B cell (primary cell): ENCODE measurements around the gene CXCR3.

Experiments
- EZH2 ChIP-seq: IDR thresholded peaks from 2 replicates; pipeline ENCODE4 v1.6.1; 2012; ENCODE audit warnings: borderline replicate concordance, low read depth, mild to moderate bottlenecking, moderate library complexity, low read length; ENCODE audit not compliant: insufficient read depth, poor library complexity, severe bottlenecking
- TF ChIP-seq, protein P1 (sequence below): fragments of 200-600 bp; IDR thresholded peaks from one replicate; pipeline ENCODE4 v1.8.0; 2022; ENCODE audit warnings: antibody characterized with exemption, mild to moderate bottlenecking

DNA sequence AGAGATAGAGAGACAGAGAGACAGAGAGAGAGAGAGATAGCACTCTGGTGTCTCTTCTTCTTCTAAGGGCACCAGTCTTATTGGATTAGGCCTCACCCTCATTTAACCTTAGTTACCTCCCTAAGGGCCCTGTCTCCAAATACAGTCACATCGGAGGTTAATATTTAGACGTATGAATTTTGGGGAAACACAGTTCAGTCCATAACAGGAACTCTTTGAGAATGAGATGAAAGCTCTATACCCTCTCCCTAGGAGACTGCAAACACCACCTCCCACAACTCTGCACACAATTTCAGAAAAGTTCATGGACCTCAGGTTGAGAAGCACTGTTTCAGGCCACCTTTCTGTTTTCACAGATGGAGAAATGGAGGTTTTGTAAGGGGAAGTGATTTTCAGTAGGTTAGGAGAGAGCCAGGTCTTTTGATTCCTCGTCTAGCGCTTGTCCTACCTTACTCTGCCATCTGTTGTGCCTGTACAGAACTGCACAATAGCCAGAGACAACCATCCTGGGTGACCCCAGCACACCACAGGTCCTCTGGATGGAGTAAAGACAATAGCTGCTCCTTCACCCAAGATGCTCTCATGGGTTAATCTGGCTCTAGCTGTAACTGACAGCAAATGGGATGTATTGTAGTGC, 32.1 kb upstream of the CXCR3 start:
- TF ChIP-seq, protein P1, sequence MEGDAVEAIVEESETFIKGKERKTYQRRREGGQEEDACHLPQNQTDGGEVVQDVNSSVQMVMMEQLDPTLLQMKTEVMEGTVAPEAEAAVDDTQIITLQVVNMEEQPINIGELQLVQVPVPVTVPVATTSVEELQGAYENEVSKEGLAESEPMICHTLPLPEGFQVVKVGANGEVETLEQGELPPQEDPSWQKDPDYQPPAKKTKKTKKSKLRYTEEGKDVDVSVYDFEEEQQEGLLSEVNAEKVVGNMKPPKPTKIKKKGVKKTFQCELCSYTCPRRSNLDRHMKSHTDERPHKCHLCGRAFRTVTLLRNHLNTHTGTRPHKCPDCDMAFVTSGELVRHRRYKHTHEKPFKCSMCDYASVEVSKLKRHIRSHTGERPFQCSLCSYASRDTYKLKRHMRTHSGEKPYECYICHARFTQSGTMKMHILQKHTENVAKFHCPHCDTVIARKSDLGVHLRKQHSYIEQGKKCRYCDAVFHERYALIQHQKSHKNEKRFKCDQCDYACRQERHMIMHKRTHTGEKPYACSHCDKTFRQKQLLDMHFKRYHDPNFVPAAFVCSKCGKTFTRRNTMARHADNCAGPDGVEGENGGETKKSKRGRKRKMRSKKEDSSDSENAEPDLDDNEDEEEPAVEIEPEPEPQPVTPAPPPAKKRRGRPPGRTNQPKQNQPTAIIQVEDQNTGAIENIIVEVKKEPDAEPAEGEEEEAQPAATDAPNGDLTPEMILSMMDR = no peak
- no peak for TF ChIP-seq EZH2
